SK-N-SH treated with all-trans-retinoic acid at 6 μM for 48 hours (cell line): ENCODE results near the gene DDN.

Experiments
- ATAC-seq: fragments of 200-7000 bp; cut with Tn5 transposase; 3 replicates; pipeline ENCODE4 v1.9.1; 2020; ENCODE audit warnings: mild to moderate bottlenecking, moderate library complexity
- ARNTL ChIP-seq: fragments of 450-650 bp; formaldehyde crosslinking; IDR thresholded peaks from 2 replicates; pipeline ENCODE4 v1.5.0; 2020; ENCODE audit warnings: low read depth, mild to moderate bottlenecking, moderate library complexity, borderline replicate concordance
- BACH2 ChIP-seq: fragments of 250-450 bp; sonication (Bioruptor Pico); IDR thresholded peaks from 2 replicates; pipeline ENCODE4 v1.9.0; 2021; ENCODE audit warnings: mild to moderate bottlenecking, borderline replicate concordance
- CREB5 ChIP-seq: fragments of 250-450 bp; sonication (Bioruptor Pico); IDR thresholded peaks from 2 replicates; pipeline ENCODE4 v1.5.1; 2020; ENCODE audit warnings: low read depth, mild to moderate bottlenecking, moderate library complexity
- CSDC2 ChIP-seq: fragments of 250-450 bp; sonication (Bioruptor Pico); IDR thresholded peaks from 2 replicates; pipeline ENCODE4 v1.5.0; 2020; ENCODE audit warnings: mild to moderate bottlenecking, moderate library complexity
- CSRNP3 ChIP-seq: fragments of 250-450 bp; sonication (Bioruptor Pico); IDR thresholded peaks from 2 replicates; pipeline ENCODE4 v1.5.1; 2021; ENCODE audit warnings: mild to moderate bottlenecking, moderate library complexity
- ESRRG ChIP-seq: fragments of 250-450 bp; sonication (Bioruptor Pico); IDR thresholded peaks from 2 replicates; pipeline ENCODE4 v1.6.1; 2021; ENCODE audit warnings: mild to moderate bottlenecking
- GLIS3 ChIP-seq: fragments of 250-450 bp; sonication (Bioruptor Pico); IDR thresholded peaks from 2 replicates; pipeline ENCODE4 v1.5.0; 2020; ENCODE audit warnings: mild to moderate bottlenecking, moderate library complexity
- ISL1 ChIP-seq: fragments of 250-450 bp; sonication (Bioruptor Pico); IDR thresholded peaks from 2 replicates; pipeline ENCODE4 v2.1.2; 2022; ENCODE audit warnings: mild to moderate bottlenecking, moderate library complexity
- PATZ1 ChIP-seq: fragments of 250-450 bp; sonication (Bioruptor Pico); IDR thresholded peaks from 2 replicates; pipeline ENCODE4 v1.8.0; 2020; ENCODE audit warnings: mild to moderate bottlenecking, moderate library complexity, borderline replicate concordance
- POU6F1 ChIP-seq: fragments of 250-450 bp; sonication (Bioruptor Pico); IDR thresholded peaks from 2 replicates; pipeline ENCODE4 v1.8.0; 2021; ENCODE audit warnings: low read depth, mild to moderate bottlenecking, moderate library complexity, borderline replicate concordance
- PPARA ChIP-seq: fragments of 250-450 bp; sonication (Bioruptor Pico); IDR thresholded peaks from 2 replicates; pipeline ENCODE4 v1.5.0; 2020; ENCODE audit warnings: mild to moderate bottlenecking, borderline replicate concordance
- RARB ChIP-seq: fragments of 250-450 bp; sonication (Bioruptor Pico); IDR thresholded peaks from 2 replicates; pipeline ENCODE4 v1.8.0; 2021; ENCODE audit warnings: mild to moderate bottlenecking, moderate library complexity
- SNAI2 ChIP-seq: fragments of 250-450 bp; sonication (Bioruptor Pico); IDR thresholded peaks from 2 replicates; pipeline ENCODE4 v1.5.0; 2020; ENCODE audit warnings: mild to moderate bottlenecking, moderate library complexity
- TCF4 ChIP-seq: fragments of 250-450 bp; sonication (Bioruptor Pico); IDR thresholded peaks from 2 replicates; pipeline ENCODE4 v1.8.0; 2021; ENCODE audit warnings: mild to moderate bottlenecking, moderate library complexity, borderline replicate concordance
- TOX ChIP-seq: fragments of 250-450 bp; sonication (Bioruptor Pico); IDR thresholded peaks from 2 replicates; pipeline ENCODE4 v1.8.0; 2021; ENCODE audit warnings: mild to moderate bottlenecking, moderate library complexity, borderline replicate concordance
- TSHZ2 ChIP-seq: fragments of 250-450 bp; sonication (Bioruptor Pico); IDR thresholded peaks from 2 replicates; pipeline ENCODE4 v1.5.0; 2020; ENCODE audit warnings: mild to moderate bottlenecking, moderate library complexity
- ZC3H10 ChIP-seq: fragments of 250-450 bp; sonication (Bioruptor Pico); IDR thresholded peaks from 2 replicates; pipeline ENCODE4 v1.5.1; 2021; ENCODE audit warnings: mild to moderate bottlenecking, moderate library complexity
- ZFP3 ChIP-seq: fragments of 250-450 bp; sonication (Bioruptor Pico); IDR thresholded peaks from 2 replicates; pipeline ENCODE4 v1.5.0; 2020; ENCODE audit warnings: mild to moderate bottlenecking, moderate library complexity
- ZNF70 ChIP-seq: fragments of 450-650 bp; formaldehyde crosslinking; IDR thresholded peaks from 2 replicates; pipeline ENCODE4 v1.5.0; 2020; ENCODE audit warnings: mild to moderate bottlenecking, moderate library complexity
- ZNF8 ChIP-seq: fragments of 450-650 bp; formaldehyde crosslinking; IDR thresholded peaks from 2 replicates; pipeline ENCODE4 v1.5.0; 2020; ENCODE audit warnings: mild to moderate bottlenecking, moderate library complexity

DDN gene

GRCh38 chr12:48994224-48995085 is 4.7 kb downstream of the DDN start:
- no peak for TF ChIP-seq TCF4
- no peak for ATAC-seq

GRCh38 chr12:48993787-48994186 is 5.4 kb downstream of the DDN start:
- TF ChIP-seq CREB5 (CRISPR knock-in tag), result no peak
- no peak for TF ChIP-seq PATZ1 (CRISPR knock-in tag)
- TF ChIP-seq ZFP3 (CRISPR knock-in tag), result no peak
- no peak for TF ChIP-seq SNAI2
- TF ChIP-seq ZNF8 (CRISPR knock-in tag), result no peak
- no peak for TF ChIP-seq ARNTL
- no peak for TF ChIP-seq ISL1 (CRISPR knock-in tag)
- no peak for TF ChIP-seq TCF4
- no peak for TF ChIP-seq CSRNP3 (CRISPR knock-in tag)
- no peak for TF ChIP-seq ZNF70
- no peak for ATAC-seq

- no peak for TF ChIP-seq ZFP3 (CRISPR knock-in tag)
- no peak for TF ChIP-seq RARB (CRISPR knock-in tag)
- TF ChIP-seq CSRNP3 (CRISPR knock-in tag), result no peak
- no peak for TF ChIP-seq ISL1 (CRISPR knock-in tag)
- no peak for TF ChIP-seq POU6F1 (CRISPR knock-in tag)
- no peak for TF ChIP-seq ZNF8 (CRISPR knock-in tag)
- no peak for TF ChIP-seq ZNF70
- no peak for TF ChIP-seq CREB5 (CRISPR knock-in tag)
- TF ChIP-seq PPARA (CRISPR knock-in tag), result no peak
- TF ChIP-seq SNAI2, result no peak
- no peak for TF ChIP-seq TSHZ2 (CRISPR knock-in tag)
- no peak for TF ChIP-seq PATZ1 (CRISPR knock-in tag)
- TF ChIP-seq CSDC2 (CRISPR knock-in tag), result no peak
- no peak for TF ChIP-seq TOX (CRISPR knock-in tag)
- TF ChIP-seq GLIS3 (CRISPR knock-in tag), result no peak
- no peak for TF ChIP-seq BACH2
- no peak for TF ChIP-seq ESRRG
- TF ChIP-seq ZC3H10 (CRISPR knock-in tag), result no peak
- no peak for ATAC-seq
These were observed 7.7 kb downstream of the DDN start for GRCh38 chr12:48991247-48992050.
